GM23248 (cell line): Measurements from ENCODE around the gene PFKFB1.

Experiments used
- EZH2 ChIP-seq: fragments of 200-600 bp; sonication (generic); IDR thresholded peaks from 2 replicates; pipeline ENCODE4 v1.6.1; 2018; ENCODE audit warnings: antibody characterized with exemption, mild to moderate bottlenecking; ENCODE audit not compliant: insufficient read depth, poor library complexity, severe bottlenecking
- EZH2phosphoT487 ChIP-seq: fragments of 200-600 bp; sonication (generic); IDR thresholded peaks from 2 replicates; pipeline ENCODE4 v1.6.1; 2018; ENCODE audit warnings: antibody characterized with exemption, moderate library complexity, mild to moderate bottlenecking, low read depth; ENCODE audit not compliant: insufficient read depth

DNA sequence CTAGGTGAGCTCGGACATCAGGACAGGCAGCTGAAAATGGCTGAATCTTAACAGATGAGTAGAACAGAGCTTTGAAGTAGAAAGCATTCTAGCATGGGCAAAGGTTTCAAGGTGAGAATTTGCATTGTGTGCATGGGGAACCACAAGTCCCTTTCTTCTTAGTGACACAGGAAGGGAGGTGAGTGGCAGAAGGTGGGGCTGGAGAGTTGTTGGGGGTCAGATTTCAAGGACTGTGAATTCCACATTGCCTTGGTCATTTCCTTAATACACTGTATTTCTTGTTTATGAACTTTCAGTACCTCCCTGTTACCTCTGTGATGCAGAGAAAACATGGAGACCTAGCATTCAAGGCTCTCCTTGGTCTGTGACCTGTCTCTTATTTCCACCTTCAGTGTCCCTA lies 10.2 kb upstream of the PFKFB1 start:
- TF ChIP-seq EZH2 (no peak), EZH2phosphoT487 (no peak)
